ENCODE data around the gene FAM120AOS. TPM values are rescaled to one million over a fixed set of nuclear protein-coding genes. Genes with fewer than 3 reads are reported as not detected.

FAM120AOS gene
- total RNA-seq, 1 experiment from 2014 or later: 31.2 TPM

DNA sequence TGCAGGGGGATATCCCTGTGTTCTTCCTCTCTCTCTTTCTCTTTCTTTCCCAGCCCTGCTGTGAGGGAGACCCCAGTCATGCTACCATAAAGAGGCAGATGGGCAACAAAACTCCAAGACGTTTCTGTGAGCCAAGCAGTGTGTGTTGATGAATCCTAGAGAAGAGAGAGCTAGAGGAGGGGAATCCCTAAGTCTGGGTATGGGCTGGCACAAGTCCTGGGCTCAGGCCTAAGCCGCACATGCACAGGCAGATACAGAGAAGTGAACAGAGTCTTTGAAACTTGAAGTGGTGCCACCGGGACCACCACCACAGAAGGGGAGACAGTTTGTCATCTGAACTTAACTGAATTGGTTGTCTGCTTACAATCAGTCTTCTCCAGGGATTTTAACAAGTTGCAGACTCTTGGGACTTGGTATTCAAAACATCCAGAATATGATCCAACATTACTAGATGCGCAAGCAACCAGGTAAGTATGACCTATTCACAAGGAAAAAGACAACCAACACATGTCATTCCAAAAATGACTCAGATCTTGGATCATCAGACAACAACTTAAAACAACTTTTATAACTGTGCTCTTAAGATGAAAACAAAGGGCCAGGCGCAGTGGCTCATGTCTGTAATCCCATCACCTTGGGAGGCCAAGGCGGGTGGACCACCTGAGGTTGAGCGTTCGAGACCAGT, 12.3 kb downstream of the FAM120AOS start:
- H3K36me3 ChIP-seq (ENCODE audit: control insufficient read depth in 1 of 2, insufficient read depth in 2 of 2, low read length in 2 of 2): no peaks in the 10 kb centered on the region
- DNase-seq (ENCODE audit: low read depth, low spot score) (no peak), ATAC-seq (no peak)
- ChIA-PET POLR2A (no interaction called here), CTCF (no interaction called here), RAD21 (ENCODE audit: low non-redundant PET in 1 of 2, low total read pairs in 2 of 2, uncharacterized antibody in 2 of 2, unreplicated experiment in 2 of 2) (no interaction called here)
- no TSS peak for BruUV-seq (replicated peaks)
- no peaks in the 10 kb centered on the region for H3K27me3 ChIP-seq (ENCODE audit: insufficient read depth, low read length)
- H3K79me2 ChIP-seq (ENCODE audit: insufficient read depth, low read length): no peaks in the 10 kb centered on the region
- no peak overlapping the region for H3K9ac ChIP-seq (ENCODE audit: low read length)
- TF ChIP-seq CBX3 (IDR thresholded peaks at IDR 0.05; ENCODE audit: low read depth) (no peak), CEBPB (IDR thresholded peaks at IDR 0.05; ENCODE audit: low read depth) (no peak), POLR2A (IDR thresholded peaks at IDR 0.05; ENCODE audit: borderline replicate concordance, extremely low read depth, insufficient read depth, insufficient read length) (no peak), EGR1 (IDR thresholded peaks at IDR 0.05; ENCODE audit: low read depth) (no peak), SP1 (IDR thresholded peaks at IDR 0.05; ENCODE audit: low read depth) (no peak), RAD21 (IDR thresholded peaks at IDR 0.05; ENCODE audit: low read depth) (no peak), SIN3A (IDR thresholded peaks at IDR 0.05; ENCODE audit: low read depth) (no peak), ZNF274 (IDR thresholded peaks at IDR 0.05; ENCODE audit: low read depth, low read length) (no peak), EZH2 (IDR thresholded peaks at IDR 0.05) (no peak), FOSL1 (IDR thresholded peaks at IDR 0.05; ENCODE audit: low read depth) (no peak), SRF (IDR thresholded peaks at IDR 0.05; ENCODE audit: low read depth) (no peak), JUND (IDR thresholded peaks at IDR 0.05) (no peak), ZBTB33 (IDR thresholded peaks at IDR 0.05; ENCODE audit: extremely low read depth, insufficient replicate concordance, low read length) (no peak), YY1 (IDR thresholded peaks at IDR 0.05; ENCODE audit: extremely low read depth, insufficient replicate concordance, low read depth, low read length) (no peak), ELF1 (IDR thresholded peaks at IDR 0.05; ENCODE audit: borderline replicate concordance, low read depth) (no peak), CTCF (IDR thresholded peaks at IDR 0.05 in 2 of 3, conservative IDR thresholded peaks at IDR 0.05 in 1 of 3; ENCODE audit: borderline replicate concordance in 1 of 3, insufficient read depth in 1 of 3, low read depth in 2 of 3, low read length in 2 of 3) (no peak), TCF7L2 (IDR thresholded peaks at IDR 0.05; ENCODE audit: borderline replicate concordance, extremely low read depth, insufficient read depth, insufficient read length) (no peak), EZH2phosphoT487 (IDR thresholded peaks at IDR 0.05; ENCODE audit: borderline replicate concordance) (no peak)
- TF ChIP-seq, protein P1, sequence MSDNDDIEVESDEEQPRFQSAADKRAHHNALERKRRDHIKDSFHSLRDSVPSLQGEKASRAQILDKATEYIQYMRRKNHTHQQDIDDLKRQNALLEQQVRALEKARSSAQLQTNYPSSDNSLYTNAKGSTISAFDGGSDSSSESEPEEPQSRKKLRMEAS (IDR thresholded peaks at IDR 0.05): no peak
- TF ChIP-seq, protein P2, sequence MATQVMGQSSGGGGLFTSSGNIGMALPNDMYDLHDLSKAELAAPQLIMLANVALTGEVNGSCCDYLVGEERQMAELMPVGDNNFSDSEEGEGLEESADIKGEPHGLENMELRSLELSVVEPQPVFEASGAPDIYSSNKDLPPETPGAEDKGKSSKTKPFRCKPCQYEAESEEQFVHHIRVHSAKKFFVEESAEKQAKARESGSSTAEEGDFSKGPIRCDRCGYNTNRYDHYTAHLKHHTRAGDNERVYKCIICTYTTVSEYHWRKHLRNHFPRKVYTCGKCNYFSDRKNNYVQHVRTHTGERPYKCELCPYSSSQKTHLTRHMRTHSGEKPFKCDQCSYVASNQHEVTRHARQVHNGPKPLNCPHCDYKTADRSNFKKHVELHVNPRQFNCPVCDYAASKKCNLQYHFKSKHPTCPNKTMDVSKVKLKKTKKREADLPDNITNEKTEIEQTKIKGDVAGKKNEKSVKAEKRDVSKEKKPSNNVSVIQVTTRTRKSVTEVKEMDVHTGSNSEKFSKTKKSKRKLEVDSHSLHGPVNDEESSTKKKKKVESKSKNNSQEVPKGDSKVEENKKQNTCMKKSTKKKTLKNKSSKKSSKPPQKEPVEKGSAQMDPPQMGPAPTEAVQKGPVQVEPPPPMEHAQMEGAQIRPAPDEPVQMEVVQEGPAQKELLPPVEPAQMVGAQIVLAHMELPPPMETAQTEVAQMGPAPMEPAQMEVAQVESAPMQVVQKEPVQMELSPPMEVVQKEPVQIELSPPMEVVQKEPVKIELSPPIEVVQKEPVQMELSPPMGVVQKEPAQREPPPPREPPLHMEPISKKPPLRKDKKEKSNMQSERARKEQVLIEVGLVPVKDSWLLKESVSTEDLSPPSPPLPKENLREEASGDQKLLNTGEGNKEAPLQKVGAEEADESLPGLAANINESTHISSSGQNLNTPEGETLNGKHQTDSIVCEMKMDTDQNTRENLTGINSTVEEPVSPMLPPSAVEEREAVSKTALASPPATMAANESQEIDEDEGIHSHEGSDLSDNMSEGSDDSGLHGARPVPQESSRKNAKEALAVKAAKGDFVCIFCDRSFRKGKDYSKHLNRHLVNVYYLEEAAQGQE (IDR thresholded peaks at IDR 0.05; ENCODE audit: low read depth): no peak
- intact Hi-C loops (cut with micrococcal nuclease): no loop called here
- no peaks in the 10 kb centered on the region for H3K4me1 ChIP-seq (ENCODE audit: control insufficient read depth in 1 of 2, insufficient read depth in 2 of 2, low read length in 2 of 2)
- H3K4me2 ChIP-seq (ENCODE audit: low read length): no peak overlapping the region
- no peak overlapping the region for H2AFZ ChIP-seq (ENCODE audit: low read depth, low read length, poor library complexity, severe bottlenecking)
- H3K27ac ChIP-seq (ENCODE audit: low read depth, low read length): no peak overlapping the region
- no peak overlapping the region for H3K4me3 ChIP-seq (replicated peaks in 1 of 2; ENCODE audit: low read depth in 1 of 2, low read length in 2 of 2)
- H3K9me2 ChIP-seq (ENCODE audit: insufficient read depth): no peaks in the 10 kb centered on the region
- no peaks in the 10 kb centered on the region for H4K20me1 ChIP-seq (ENCODE audit: insufficient read depth)
- H3K9me3 ChIP-seq (ENCODE audit: control insufficient read depth in 1 of 2, insufficient read depth in 1 of 2, low read depth in 1 of 2, low read length in 2 of 2): no peaks in the 10 kb centered on the region

All from HCT116 (cell line).